Neural progenitor cell (in vitro differentiated cells): ENCODE results near the gene MRPS6.

ENCODE experiments used
- CTCF ChIP-seq: fragments of 200-600 bp; sonication (generic); IDR thresholded peaks from 2 replicates; pipeline ENCODE4 v1.5.1; 2017; ENCODE audit warnings: antibody characterized with exemption, mild to moderate bottlenecking
- EZH2 ChIP-seq: fragments of 200-600 bp; sonication (generic); IDR thresholded peaks from 2 replicates; pipeline ENCODE4 v1.6.1; 2017; ENCODE audit warnings: antibody characterized with exemption, mild to moderate bottlenecking, moderate library complexity
- EZH2phosphoT487 ChIP-seq: fragments of 200-600 bp; sonication (generic); IDR thresholded peaks from 2 replicates; pipeline ENCODE4 v1.6.1; 2017; ENCODE audit warnings: antibody characterized with exemption

DNA sequence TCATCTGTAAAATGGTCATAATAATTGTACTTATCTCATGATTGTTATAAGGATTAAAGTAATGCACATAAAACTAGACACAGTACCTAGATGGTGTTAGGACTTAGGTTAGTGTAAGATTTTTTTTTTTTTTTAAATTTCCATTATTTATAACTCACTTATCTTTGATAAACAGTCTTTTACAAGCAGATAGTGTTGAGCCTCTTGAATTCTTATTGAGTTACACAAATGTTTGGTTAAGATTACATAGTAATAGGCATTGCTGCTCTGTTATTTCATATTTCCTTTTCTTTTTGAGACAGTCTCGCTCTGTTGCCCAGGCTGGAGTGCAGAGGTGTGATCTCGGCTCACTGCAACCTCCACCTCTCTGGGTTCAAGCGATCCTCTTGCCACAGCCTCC lies 15.4 kb downstream of the MRPS6 start:
- no peak for TF ChIP-seq CTCF
- no peak for TF ChIP-seq EZH2
- TF ChIP-seq EZH2phosphoT487 = no peak
